Neural progenitor cell (in vitro differentiated cells): ENCODE data around the gene NBR1.
"Not testable (repeated sequence)": the region's sequence is repeated elsewhere in the genome, so short reads cannot be mapped to it uniquely, and the experiment has no call there.

ENCODE experiments used
- CTCF ChIP-seq: fragments of 200-600 bp; sonication (generic); IDR thresholded peaks from 2 replicates; pipeline ENCODE4 v1.5.1; 2017; ENCODE audit warnings: antibody characterized with exemption, mild to moderate bottlenecking
- EZH2 ChIP-seq: fragments of 200-600 bp; sonication (generic); IDR thresholded peaks from 2 replicates; pipeline ENCODE4 v1.6.1; 2017; ENCODE audit warnings: antibody characterized with exemption, mild to moderate bottlenecking, moderate library complexity

GRCh38 chr17:43186656-43187055 lies 15.6 kb downstream of the NBR1 start:
- not testable (repeated sequence) for TF ChIP-seq CTCF, EZH2
